GM11168 (cell line): ENCODE measurements around the gene SDK1.
"Not testable (repeated sequence)": the region's sequence is repeated elsewhere in the genome, so short reads cannot be mapped to it uniquely, and the experiment has no call there.

Source experiments
- in situ Hi-C: fragments of 300-500 bp; cut with MboI; formaldehyde crosslinking; loops from one replicate; pipeline ENCODE4 v1.12.0; 2022; ENCODE audit warnings: low sequenced_read_pairs; ENCODE audit not compliant: unreplicated experiment

Gene SDK1

DNA sequence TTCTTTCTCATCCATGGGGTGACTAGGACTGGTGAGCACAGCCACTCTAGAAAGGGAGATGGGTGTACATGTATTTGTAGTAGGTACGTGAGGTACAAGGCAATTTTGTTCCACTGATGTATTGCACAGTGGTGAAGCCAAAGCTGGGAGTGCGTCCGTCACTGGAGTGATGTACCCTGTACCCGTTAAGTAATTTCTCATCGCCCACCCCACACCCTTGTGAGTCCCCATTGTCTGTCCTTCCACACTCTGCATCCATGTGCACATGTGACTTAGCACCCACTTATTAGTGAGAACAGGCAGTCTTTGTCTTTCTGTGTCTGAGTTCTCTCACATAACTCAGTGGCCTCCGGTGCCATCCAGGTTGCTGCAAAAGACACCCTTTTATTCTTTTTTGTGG lies 658.3 kb downstream of the SDK1 start:
- in situ Hi-C loops, result no loop called here

DNA sequence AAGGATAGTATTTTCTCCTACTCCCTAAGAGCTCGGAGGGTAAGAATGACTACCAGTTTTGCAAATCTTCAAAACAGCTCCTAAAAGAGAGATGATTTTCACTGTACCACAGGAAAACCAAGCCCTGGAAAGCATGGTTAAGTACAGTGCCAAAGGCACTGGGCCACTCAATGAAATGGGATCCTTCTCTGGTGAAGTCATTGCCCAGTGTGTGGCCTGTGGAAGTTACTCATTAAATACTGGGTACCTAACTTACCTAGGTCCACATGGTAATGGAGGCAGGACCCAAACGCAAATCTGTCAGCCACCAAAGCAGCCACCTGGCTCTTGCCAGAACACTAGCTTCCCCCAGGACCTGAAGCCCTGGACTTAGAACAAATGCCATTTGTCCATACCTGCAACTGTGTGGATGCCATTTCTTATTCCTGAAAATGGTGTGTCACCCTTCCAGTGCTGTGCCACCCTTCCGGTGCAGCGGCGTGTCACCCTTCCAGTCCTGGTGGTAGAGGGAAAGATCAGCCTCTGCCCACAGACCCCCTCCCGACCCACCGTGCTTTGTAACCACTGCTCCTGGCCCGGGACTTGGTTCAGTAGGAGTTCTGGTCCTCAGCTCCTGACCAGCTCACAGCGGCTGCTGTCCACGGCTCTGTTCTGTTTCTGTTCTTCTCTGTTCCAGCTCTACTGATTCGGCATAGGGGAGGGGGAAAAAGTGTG lies 659.2 kb downstream of the SDK1 start:
- in situ Hi-C loops, result no loop called here

DNA sequence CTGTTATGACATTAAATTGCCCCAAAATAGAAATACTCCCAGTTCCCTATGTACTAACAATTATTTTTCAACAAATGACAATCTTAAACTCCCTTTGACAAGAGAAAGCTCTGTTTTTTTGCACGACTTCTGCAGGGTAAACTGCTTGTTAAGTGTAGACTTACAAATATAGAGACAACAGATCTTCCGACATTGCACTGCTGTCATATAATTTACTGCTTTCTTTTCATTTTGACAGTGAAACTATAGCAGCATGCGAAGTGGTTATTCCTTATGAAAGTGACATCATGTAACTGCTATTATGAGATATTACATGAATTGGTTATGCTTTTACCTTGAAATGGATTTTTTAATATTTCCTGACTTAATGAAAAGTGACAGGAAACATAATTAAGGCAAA lies 659.9 kb downstream of the SDK1 start:
- in situ Hi-C loops, result no loop called here

DNA sequence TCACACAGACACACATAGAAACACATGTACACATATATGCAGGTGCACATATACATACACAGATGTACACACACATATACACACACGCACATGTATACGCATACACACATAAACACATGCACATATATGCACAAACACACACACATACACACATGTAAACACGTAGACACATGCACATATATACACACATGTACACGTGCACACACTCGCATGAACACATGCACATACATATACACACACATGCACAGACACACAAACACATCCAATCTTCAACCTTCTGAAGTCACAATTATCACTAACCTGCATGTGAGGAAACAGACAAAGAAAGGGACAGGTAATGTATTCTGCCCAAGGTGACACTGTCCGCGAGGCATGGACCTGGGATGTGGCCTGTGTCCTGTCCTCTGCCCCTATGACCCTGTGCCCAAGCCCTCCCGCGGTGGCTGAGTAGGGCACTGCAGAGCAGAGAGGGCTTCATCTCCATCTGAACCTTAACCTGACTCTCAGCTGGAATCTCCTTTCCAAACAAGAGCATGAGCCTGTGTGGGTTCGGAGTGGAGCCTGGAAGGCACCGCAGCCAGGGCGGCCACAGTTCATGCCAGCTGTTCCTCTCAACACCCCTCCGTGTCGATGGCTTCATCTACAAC lies 660.9 kb downstream of the SDK1 start:
- in situ Hi-C loops, result no loop called here

DNA sequence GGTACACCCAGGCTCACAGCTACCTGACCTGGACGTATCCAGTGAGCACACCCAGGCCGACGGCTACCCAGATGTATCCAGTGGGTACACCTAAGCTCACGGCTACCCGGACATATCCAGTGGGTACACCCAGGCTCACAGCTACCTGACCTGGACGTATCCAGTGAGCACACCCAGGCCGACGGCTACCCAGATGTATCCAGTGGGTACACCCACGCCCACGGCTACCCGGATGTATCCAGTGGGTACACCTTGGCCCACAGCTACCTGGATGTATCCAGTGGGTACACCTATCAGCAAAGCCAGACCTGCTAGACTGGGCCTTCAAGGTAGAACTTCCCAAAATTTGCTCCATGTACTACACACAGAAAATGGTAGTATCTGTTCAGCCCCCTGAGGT lies 662.7 kb downstream of the SDK1 start:
- in situ Hi-C loops, result not testable (repeated sequence)

DNA sequence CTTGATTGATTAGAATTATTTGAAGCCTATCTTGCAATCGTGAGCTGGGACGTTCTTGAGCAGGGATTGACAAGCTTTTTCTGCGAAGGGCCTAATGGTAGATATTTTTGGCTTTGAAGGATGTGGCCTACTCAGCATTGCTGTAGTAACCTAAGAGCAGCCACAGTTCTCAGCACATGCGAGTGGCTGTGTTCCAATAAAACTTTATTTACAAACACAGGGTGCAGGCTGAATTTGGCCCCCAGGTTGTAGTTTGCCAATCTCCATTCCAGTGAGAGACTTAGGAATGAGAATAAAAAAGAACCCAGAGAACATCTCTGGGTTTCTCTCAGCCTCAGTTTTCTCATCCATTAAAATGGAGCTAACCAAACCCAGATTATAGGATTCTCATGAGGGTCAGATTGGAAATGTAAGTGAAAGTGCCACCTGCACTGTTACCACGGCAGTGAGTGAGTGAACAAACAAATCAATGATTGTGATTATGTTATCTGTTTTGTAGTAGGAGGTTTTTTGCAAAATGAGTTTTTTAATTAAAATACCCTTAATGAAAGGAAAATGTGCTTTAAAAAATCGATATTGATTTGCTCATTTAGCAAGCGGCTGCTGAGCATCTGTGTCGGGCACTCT lies 664.0 kb downstream of the SDK1 start:
- in situ Hi-C loops, result no loop called here

DNA sequence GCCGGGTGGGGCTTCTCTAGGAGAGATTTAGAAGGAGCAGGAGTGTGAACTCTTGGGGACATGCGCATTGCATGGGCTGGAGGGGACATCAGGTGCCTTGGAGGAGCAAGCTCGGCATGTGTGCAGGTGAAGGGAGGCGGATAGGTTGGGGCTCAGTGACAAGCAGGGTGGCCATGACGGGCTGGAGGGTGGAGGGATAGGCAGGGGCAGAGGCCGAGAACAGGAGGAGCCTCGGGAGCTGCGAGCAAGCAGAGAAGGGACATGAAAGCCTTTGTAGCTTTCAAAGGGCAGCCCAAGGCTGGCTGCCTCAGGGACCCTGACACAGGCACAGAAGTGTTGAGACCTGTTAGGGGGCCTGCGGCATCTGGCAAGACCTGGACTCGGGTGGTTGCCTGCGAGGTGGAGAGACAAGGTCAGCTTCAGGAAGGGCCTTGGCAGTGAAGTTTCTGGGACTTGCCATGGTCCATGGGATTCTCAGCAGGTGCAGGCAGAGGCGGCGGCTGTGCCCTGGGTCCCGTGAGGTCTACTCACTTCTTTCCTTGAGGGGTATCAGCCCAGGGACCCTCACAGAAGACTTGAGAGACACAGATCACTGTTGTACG lies 664.8 kb downstream of the SDK1 start:
- in situ Hi-C loops, result no loop called here

DNA sequence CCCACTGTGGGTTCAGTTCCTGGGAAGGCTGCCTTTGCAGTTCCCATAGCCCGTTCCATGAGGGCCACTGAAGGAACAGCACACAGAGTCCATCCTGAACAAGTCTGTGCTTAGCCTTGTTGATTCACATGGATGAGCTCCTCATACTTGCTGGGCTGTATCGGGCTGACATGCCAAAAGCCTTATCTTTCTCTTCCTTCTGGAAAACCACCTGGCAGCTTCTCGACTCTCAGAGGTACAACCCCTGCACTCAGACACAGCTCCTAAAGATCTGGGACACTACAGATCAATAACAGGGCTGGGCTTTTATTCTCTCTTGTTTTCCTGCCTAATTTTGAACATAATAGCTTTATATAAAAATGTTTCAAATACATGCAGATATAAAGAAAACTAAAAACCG lies 667.2 kb downstream of the SDK1 start:
- in situ Hi-C loops, result no loop called here

DNA sequence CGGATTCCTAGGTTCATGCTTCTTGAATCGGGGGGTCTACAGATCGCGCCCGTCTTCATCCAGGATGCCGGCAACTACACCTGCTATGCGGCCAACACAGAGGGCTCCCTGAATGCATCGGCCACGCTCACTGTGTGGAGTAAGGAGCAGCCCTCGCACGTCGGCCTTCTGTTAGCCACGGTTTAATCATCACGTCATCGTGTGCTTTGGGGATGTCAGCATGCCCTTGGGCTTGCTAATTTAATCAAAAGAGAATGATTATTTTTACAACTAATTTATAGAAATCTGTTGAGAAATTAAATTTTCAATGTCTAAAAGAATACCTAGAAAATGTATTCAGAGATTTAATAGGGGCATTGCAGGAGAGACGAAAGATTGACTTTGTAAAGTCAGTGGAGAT lies 668.2 kb downstream of the SDK1 start:
- in situ Hi-C loops, result no loop called here

DNA sequence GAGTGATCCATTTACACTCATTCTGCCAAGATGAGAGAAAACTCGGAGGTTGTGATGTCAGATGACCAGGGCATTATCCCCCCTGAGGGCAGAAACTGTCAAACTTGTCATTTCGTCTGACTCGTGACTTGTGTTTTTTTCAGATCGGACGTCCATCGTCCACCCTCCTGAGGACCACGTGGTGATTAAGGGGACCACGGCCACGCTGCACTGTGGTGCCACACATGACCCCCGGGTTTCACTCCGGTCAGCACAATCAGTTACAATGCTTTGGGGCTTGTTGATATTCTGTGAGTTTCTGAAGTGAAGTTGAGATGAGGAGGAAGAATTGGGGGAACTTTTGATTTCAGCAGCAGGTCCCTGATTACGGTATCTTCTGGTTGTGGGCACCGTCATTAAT lies 670.3 kb downstream of the SDK1 start:
- in situ Hi-C loops, result no loop called here

DNA sequence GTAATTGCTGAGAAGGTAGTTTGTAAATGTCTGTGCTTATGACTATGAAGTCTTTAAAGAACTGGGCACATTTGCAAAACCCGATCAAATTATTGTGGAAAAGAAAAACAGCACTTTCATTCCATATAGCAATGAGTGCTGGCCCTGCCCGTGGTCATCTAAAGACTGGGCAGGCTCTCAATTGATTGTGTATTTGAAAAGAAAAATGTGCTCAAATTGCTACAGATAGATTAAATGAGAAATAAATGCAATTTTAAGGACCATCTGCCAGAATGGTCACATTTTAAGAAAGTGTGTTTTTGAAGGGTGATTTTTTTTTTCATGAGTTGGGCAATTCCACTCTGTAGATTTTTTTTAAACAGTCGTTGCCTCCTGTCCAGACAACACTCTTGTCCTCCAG lies 672.2 kb downstream of the SDK1 start:
- in situ Hi-C loops, result no loop called here

DNA sequence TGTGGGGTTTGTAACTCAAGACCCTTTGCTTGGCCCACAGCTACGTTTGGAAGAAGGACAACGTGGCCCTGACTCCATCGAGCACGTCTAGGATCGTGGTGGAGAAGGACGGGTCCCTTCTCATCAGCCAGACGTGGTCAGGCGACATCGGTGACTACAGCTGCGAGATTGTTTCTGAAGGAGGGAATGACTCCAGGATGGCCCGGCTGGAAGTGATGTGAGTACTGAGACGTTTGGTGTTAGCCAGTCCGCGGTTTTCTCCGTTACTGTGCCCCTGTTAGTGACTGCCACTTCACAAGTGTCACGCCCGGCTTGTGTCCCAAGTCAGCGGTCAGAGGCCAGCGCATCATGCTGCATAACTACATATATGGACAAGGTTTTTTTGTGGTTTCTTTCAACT lies 673.3 kb downstream of the SDK1 start:
- in situ Hi-C loops, result no loop called here

DNA sequence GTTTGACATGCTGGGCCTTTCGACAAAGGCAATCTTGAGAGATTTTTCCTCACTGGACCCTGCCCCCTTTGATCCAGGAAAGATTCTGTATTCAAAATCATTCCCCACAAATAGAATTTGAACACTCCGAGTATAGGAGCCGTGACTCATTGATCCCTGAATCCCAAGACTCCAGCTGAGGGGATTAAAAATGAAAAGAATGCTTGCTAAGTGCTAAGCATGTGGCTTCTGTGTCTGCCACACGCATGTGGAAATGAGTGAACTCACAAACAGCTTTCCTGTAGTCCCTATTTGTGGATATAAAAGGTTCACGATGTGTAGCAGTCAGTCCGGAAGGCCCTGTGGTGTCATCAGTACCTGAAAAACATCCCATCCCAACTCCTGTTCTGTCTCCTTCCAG lies 674.3 kb downstream of the SDK1 start:
- in situ Hi-C loops, result no loop called here

DNA sequence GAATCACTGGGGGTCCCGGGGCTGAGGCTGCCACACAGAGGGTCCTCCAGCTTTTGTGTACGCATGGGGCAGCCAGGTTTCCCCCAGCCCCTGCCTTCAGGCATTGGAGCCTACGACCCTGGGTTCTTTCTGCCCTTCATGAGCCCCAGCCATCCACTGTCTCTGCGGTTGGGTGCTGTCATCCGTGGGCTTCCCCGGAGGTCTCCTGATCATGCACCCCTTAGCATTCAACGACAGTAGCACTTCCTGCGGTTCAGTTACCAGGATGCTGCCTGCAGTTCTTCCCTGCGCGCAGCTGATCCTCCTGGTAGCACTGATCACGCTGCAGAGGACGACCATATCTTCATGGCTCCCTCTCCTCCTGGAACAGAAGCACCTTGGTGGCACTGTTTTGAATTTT lies 676.3 kb downstream of the SDK1 start:
- in situ Hi-C loops, result no loop called here

DNA sequence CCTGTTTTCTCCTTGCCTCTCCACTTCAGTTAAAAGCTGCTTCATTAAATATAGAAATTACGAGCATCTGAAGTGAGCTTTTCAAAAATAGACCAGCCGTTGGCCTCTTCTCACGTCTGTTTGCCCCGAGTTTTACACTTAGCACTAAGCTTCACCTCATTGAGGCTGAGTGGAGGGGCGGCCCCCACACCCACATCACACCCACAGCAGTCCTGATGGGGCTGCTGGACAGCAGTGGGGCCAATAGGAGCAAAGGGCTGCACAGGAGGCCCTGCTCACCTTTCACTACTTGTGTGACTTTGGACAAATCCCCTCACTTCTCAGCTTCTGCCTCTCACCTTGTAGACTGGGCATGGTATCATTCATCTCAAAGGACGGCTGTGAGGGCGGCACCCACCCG lies 677.8 kb downstream of the SDK1 start:
- in situ Hi-C loops, result no loop called here

DNA sequence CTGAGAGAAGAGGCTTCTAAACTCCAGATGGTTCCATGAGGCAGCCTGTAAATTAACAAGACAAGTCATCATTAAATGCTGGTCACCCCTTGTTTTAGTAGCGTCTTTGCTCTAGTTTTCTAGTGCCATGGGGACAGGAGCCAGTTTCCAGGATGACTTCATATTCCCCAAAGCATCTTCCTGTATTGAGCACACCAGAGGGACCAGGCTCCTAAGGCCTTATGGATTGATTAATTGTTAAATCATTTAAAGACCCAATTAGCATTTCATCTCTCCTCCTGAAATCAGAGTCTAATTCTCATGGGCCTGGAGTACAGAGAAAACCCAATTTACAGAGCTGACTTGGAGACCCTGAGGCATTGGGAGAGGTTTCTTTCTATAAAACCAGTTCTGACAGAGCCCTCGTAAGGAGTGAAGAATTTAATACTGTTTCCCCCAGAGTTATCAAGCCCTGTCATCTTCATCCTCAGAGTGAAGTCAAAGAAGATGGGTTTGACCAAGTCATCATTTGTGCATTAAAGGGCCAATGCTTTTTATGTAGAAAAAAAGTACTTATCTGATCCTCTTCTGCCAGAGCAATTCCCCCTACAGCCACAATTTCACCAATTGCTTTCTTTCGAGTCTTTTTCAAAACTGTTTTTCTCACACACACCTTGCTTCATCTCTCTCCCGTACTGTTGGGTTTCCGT lies 678.7 kb downstream of the SDK1 start:
- in situ Hi-C loops, result no loop called here

DNA sequence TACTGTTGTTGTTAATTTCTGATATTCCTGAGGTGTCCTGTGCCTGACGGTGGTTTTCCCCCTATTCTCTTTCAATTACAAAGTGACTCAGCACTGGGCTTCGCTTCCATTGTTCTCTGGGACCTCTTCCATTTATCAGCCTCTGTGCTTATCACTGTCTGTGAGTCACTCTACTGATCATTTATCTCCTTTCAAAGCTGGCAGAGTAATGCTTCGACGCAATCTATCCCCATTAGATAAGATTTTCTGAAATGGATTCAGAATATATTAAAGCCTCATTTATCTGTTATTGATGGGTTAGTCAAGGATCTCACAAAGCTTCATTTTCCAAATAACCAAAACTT lies 679.2 kb downstream of the SDK1 start:
- in situ Hi-C loops, result no loop called here

DNA sequence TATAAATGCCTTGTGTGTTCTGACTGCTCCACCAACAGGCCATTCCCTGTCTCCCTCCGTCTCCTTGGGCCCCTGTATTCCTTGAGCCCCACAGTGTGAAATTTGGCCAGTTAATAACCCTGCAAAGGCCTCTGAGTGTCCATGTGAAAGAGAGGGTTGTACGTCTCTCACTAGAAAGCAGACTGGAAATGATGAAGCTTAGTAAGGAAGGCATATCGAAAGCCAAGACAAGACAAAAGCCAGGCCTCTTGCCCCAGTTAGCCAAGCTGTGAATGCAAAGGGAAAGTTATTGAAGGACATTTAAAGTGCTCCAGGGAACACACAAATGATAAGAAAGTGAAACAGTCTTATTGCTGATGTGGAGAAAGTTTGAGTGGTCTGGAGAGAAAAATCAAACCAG lies 680.2 kb downstream of the SDK1 start:
- in situ Hi-C loops, result no loop called here

DNA sequence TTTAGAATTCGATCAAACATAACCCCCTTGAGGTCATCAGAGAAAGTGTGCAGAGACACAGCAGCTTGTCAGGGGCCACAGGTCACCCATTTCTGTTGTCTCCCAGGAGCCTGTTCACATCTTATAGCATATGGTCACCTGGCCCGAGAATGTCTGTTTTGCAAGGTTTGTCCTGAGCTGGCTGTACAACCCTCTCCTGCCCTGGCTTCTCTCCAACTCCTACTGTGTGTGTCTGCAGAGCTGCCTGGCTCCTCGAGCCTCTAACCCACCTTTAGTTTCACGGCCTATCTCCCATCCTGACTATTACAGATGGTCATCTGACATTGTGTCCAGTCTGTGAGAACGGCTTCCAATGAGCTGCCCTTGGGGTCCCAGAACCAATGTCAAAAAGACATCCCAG lies 683.4 kb downstream of the SDK1 start:
- in situ Hi-C loops, result no loop called here

DNA sequence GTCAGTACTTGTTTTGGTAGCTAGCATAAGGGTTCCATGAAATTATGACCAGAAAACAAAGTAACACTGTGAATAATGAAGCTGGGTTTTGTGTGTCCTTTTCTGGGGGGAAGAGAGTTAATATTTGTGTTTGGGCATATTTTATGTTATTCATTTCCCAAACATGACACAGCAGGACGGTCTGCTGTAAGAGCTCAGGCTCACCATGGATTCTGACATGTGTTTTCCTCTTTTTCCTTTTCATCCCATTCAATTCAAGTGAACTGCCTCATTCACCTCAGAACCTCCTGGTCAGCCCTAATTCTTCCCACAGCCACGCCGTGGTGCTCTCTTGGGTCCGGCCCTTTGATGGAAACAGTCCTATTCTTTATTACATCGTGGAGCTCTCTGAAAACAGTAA lies 685.9 kb downstream of the SDK1 start:
- in situ Hi-C loops, result no loop called here

DNA sequence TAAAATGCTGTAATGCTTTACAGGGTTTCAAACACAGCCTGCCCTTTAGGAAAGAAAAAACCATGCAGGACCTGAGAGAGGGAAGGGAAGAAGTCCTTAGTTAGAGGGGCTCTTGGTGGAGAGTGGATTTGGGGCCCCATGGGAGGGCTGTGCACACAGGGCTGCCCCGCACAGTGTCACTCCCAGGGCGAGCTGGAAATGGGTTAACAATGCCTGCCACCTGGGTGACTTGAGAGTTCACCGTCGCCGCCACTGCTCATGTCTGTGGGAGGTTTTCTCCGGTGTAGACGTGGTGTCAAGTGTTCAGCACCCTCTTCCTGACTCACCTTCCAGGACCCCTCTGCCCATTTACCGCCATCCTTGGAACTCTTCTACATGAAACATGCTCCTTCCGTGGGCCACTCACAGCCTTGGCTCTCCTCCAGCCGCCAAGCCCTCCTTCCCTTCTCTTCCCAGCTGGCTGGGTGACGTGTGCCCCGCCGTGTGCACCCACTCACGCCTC lies 686.4 kb downstream of the SDK1 start:
- in situ Hi-C loops, result no loop called here
